UCSD-AML1 (cell line): Measurements from ENCODE around the gene TECTB.
A peak's percentile ranks its signal among the peaks of the same experiment; 100 is the strongest.

Experiments used
- DNase-seq: peaks from one replicate; lab custom pipeline; 2025; ENCODE audit not compliant: unreplicated experiment; lab: John Stamatoyannopoulos, UW

The TECTB gene

GRCh38 chr10:112304267-112304859, 21.2 kb downstream of the TECTB start:
- DNase-seq: no peak

GRCh38 chr10:112307358-112308124, 24.3 kb downstream of the TECTB start:
- DNase-seq: peak; percentile 29

- no peak for DNase-seq
These were observed 24.9 kb downstream of the TECTB start for GRCh38 chr10:112308125-112308502.

GRCh38 chr10:112311481-112311880, 28.3 kb downstream of the TECTB start:
- DNase-seq: no peak

- DNase-seq: no peak
These were observed 30.0 kb downstream of the TECTB start for GRCh38 chr10:112313234-112313633.

- no peak for DNase-seq
These were observed 30.7 kb downstream of the TECTB start for GRCh38 chr10:112313911-112314310.

GRCh38 chr10:112314822-112315474, 31.7 kb downstream of the TECTB start:
- peak; percentile 60 for DNase-seq

- no peak for DNase-seq
These were observed 44.5 kb downstream of the TECTB start for GRCh38 chr10:112327678-112328077.

GRCh38 chr10:112330162-112330561, 47.0 kb downstream of the TECTB start:
- DNase-seq: no peak

- no peak for DNase-seq
These were observed 47.5 kb downstream of the TECTB start for GRCh38 chr10:112330607-112331160.

- no peak for DNase-seq
These were observed 48.8 kb downstream of the TECTB start for GRCh38 chr10:112332022-112332421.

- no peak for DNase-seq
These were observed 49.5 kb downstream of the TECTB start for GRCh38 chr10:112332509-112333228.

GRCh38 chr10:112333452-112333851, 50.3 kb downstream of the TECTB start:
- DNase-seq: no peak

- DNase-seq: no peak
These were observed 52.1 kb downstream of the TECTB start for GRCh38 chr10:112335111-112335867.

- no peak for DNase-seq
These were observed 52.7 kb downstream of the TECTB start for GRCh38 chr10:112335868-112336265.

- no peak for DNase-seq
These were observed 53.5 kb downstream of the TECTB start for GRCh38 chr10:112336556-112337201.

- DNase-seq: no peak
These were observed 55.8 kb downstream of the TECTB start for GRCh38 chr10:112338957-112339356.

- DNase-seq: no peak
These were observed 57.4 kb downstream of the TECTB start for GRCh38 chr10:112340601-112341000.

GRCh38 chr10:112343056-112343806, 60.0 kb downstream of the TECTB start:
- no peak for DNase-seq
